Subcutaneous adipose tissue (tissue), 4 donors: ENCODE measurements around the gene ARHGAP32. TPM values are rescaled to one million over a fixed set of nuclear protein-coding genes. Genes with fewer than 3 reads are reported as not detected.

Experiments used
- total RNA-seq, 4 donors: library from RNA; depleted of rRNA; stranded (reverse); fragments of >200 nt; gene quantifications; one replicate each; pipeline ENCODE4 v1.1.0, GENCODE V29; 2016
- TF ChIP-seq, protein P1 (sequence below): fragments of 450-650 bp; IDR thresholded peaks from one replicate; pipeline ENCODE4 v1.5.1; 2016; ENCODE audit warnings: low read depth, mild to moderate bottlenecking, control low read depth, antibody characterized with exemption, moderate library complexity

ARHGAP32 gene
- total RNA-seq, 4 donors from 2014 or later, result 10.9 to 19.6 (median 16.0) TPM

DNA sequence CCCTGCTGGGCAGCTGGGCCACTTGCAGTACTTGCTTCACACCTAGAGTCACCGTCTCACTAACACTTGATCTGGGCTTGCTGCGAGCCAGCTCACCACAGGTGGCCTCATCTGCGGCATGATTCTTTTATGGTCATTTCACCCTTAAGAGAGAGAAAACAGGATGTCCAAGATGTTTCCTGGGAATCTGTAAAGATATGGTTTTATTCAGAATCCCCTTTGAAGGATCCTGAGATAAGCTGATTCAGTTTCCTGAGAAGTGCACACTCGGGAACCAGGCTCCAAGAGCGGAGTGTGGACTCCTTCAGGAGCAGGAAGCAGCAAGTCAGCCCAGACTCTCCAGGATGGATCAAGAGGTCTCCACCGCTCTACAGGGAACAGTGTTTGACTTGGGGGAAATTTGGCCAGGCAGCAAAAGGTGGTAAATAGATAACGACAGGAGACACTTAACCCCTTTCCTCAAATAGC, 227.6 kb downstream of the ARHGAP32 start:
- TF ChIP-seq, protein P1, sequence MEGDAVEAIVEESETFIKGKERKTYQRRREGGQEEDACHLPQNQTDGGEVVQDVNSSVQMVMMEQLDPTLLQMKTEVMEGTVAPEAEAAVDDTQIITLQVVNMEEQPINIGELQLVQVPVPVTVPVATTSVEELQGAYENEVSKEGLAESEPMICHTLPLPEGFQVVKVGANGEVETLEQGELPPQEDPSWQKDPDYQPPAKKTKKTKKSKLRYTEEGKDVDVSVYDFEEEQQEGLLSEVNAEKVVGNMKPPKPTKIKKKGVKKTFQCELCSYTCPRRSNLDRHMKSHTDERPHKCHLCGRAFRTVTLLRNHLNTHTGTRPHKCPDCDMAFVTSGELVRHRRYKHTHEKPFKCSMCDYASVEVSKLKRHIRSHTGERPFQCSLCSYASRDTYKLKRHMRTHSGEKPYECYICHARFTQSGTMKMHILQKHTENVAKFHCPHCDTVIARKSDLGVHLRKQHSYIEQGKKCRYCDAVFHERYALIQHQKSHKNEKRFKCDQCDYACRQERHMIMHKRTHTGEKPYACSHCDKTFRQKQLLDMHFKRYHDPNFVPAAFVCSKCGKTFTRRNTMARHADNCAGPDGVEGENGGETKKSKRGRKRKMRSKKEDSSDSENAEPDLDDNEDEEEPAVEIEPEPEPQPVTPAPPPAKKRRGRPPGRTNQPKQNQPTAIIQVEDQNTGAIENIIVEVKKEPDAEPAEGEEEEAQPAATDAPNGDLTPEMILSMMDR, result no peak

- TF ChIP-seq, protein P1, result no peak
Measured at GRCh38 chr11:128963744-128964325, 228.3 kb downstream of the ARHGAP32 start.

- TF ChIP-seq, protein P1, result no peak
Measured at GRCh38 chr11:128962896-128963295, 229.2 kb downstream of the ARHGAP32 start.

GRCh38 chr11:128961645-128962044, 230.5 kb downstream of the ARHGAP32 start:
- TF ChIP-seq, protein P1, result no peak

DNA sequence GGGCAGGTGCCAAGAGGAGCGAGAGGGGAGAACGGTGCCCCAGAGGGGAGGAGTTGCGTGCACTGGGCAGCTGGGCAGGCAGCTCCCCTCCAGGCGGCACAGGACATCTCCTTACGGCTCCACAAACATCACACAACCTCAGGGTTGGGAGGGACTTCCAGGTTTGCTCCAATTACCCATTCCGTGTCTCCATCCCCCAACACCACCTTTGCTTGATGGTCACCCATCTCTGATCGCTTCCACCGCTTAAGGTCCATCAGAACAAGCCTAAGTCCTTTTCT, 235.0 kb downstream of the ARHGAP32 start:
- TF ChIP-seq, protein P1, result no peak

GRCh38 chr11:128956401-128957201, 235.5 kb downstream of the ARHGAP32 start:
- TF ChIP-seq, protein P1, result no peak

GRCh38 chr11:128955636-128956035, 236.5 kb downstream of the ARHGAP32 start:
- TF ChIP-seq, protein P1, result no peak
